ENCODE data around the gene CCL13.

Gene CCL13

DNA sequence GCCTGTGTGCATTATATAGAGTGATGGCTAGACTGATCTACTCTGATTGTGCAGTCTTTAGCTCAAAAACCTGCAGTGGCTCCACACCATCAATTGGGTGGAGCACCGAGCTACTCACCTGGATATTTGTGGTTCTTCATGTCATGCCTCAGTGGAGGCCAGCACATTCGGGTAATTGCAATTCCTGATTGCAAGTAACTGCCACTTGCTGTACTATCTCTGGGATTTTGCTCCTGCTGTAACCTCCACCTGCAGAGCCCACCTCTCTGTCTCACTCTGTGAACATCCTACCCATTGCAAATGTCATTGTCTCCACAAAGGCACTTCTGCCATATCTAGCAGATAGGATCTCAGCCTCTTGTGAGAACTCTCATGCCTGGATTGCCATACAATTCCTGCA, 8.5 kb downstream of the CCL13 start:
- DNase-seq = no peak

DNA sequence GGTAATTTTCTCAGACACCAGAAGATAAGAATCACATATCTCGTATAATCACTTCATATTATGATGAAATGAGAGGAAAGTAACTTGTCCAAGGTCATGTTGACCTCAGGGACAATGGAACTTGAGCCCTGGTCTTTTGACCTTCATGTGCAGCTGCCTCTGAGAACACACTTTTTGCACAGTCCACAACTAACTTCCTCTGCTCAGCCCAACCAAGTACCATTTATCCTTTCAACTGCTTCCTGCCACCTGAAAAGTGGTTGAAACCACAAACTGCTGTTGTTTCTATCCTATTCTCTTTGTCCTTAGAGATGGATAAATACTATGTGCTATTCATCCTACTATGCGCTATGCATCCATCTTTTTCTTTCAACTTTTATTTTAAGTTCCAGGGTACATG, 9.1 kb downstream of the CCL13 start:
- DNase-seq = no peak

DNA sequence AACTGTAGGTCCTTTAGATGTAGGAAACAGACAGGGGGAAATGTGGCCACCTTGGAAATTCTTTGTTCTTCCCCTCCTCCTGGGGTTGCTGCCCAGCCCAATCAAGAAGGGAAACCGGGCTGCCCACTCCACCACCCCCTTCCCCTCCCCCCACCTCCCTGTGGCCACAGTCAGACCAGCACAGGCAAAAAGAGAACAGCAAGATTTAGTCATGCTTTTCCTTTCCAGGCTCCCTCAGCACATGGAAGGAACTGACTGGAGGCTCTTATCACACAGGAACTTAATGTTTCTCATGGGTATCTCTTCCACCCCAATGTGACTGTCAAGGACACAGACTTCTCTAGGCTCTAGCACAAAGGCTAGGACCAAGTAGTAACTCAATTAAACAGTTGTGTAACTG, 9.7 kb downstream of the CCL13 start:
- DNase-seq = no peak

DNA sequence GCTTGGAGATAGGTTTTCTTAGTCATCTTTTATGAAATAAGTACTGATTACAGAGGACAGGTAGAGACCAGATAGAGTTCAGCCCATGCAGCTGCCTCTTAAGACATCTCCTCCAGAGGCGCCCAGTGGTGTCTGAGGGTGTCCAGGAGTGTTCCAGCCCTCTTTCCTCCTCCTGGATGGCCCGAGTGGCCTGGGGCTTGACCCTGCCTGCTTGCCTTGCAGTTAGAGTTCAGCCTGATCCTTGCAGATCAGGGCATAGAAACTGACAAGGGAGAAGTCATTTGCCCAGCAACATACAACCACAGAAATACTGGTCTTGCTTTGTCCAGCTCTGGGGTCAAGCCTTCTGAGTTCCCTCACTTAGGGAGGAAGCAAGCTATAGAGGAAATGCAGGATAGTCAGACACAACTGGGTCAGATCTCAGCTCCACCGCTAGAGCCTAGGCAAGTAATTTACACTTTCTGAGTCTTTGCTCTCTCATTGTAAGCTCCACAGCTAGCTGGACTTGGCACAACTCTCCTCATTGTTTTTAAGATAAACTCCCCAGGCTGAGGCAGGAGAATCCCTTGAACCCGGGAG, 10.3 kb downstream of the CCL13 start:
- no peak for DNase-seq

DNA sequence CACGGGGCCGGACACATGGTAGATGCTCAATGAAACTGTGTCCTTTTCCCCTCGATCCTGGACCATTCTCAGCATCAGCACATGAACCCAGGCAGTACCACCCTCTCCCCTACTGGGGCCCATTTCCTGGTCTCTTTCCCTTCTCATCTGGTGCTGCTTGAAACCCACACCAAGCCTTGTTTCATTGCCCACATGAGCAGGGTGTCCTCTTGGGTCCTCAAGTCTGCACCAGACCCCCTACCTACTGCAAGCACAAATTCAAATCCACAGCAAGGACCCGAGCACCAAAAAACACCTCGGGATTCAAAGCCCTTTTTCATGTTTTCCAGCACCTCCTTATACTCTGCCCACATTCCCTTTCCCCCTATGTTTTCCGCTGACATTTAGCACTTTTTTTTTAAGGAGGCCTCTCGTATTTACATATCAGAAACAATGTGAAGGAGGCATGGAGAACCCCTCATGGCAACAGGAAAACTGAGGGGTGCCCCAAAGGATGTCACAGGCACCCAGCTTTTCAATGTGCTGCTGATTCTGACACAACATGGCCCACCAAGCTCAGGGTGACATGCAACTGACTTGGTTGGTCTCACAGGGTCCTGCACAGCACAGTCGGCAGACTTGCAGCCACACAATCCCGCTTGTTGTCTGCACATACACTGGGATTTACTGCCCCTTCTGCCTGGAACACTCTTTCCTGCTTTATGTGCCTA, 11.4 kb downstream of the CCL13 start:
- DNase-seq = no peak

DNA sequence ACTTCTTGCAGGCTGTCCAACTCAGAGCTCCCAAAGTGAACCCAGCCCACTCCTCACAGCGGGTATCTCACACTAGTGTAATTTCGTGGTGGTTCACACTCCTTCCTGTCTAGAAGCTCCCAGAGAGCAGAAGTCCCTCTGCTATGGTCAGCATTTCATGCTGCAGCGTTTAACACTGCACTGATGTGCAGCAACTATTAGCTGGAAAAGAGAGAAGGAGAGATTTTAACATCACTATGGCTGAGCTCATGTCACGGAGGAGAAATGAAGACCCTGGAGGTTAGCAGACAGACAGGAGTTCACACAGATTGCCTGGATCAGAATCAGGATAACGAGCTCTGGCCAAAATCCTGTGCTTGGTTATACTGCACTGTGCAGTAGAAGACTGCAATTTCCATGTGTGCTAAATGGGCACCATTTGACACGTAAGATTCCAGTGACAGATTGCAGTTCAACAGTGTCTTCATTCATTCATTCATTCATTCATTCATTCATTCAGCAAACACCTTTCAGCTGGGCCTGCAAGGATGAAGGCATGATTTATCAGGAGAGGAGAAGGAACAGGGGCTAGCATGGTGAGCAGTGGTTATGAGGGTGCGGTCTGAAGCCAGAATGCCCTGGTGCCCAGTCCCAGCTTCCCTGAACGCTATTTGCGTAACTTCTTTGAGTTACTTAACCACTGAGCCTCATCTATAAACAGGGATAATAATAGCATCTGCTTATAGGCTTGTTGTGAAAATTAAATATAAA, 12.1 kb downstream of the CCL13 start:
- no peak for DNase-seq

DNA sequence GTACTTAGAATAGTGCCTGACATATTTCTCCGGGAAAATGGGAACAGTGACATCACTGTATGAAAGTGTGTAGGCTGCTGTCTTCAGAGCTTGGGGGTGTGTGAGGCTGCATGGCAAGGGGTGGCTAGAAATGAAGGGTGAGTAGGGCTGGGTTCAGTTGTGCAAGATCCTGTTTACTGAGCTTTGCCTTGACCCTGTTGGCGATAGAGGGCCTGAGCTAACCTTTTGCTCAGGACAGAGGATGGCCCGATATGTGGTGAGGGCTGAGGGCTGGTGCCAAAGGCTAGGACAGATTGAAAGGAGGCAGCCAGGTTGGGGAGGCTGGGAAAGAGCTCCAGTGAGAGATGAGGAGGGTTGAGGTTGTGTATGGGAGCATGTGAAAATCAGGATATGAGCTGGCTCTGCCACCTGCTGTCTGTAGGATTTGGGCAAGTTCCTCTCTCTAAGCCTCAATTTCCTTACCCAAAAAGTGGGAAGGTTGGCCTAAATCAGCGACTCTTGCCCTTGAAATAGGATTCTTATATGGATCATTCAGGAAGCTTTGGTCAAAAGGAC, 12.7 kb downstream of the CCL13 start:
- DNase-seq = no peak

DNA sequence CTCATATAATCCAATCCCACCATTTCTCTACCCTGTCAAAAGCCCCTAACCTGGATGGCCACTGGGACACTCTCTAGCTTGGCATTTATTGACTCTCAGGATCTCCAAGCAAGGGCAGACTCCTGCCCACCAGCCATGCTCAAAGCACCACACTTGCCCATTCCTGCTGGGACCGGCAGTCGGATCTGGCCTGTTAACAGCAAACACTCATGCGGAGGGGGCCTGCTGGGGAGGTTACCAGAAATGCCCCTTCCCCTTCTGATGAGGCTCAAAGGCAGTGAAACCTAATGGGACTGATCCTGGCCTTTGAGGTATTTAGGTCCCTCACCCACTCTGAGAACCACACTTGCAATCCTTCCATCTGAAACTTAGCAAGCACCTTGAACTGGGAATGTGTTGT, 13.3 kb downstream of the CCL13 start:
- peak; percentile 40 for DNase-seq

DNA sequence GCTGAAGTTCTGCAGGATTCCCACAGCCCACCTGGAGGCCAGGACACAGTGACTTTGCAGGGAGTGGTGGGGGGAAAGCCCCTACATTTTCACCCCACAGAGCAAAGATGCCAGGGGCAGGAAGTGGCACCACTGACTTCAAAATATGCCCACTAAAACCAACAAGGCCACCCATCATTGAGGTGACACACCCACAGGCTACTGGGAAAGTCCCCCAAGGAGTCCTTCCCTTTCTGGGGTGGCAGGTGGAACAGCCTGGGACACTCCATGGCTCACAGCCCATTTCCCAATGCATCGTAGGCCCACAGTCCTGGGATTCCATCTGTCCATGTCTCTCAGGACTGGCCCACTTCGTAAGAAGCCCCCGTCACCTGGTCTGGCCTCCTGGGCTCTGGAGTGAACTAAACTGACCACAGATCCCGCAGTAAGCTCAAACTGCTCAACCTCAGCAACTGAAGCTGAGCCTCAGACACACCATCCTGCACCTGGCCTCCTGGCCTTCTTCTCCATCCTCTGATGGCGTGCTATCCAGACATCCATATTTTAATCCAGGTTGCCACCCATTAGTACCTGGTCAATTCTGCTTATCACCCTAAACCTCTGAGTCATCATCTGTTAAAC, 14.2 kb downstream of the CCL13 start:
- no peak for DNase-seq

DNA sequence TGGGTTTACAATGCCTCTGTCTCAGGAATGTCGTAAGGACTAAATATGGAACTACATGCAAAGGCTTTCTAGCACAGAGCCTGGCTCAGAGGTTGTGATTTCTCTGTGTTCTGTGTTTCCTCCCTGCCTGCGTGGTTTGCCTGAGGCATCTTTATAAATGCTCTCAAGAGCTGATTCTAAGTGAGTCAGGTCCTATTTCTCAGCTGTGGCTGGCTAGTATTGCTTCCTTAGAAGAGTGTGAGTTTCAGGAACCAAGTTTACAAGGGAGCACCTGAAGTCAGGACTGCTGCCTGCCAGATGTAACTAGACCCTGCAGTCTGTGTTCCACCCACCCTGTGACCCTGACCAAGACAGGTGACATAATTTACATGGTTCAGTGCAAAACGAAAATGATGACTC, 14.7 kb downstream of the CCL13 start:
- no peak for DNase-seq

DNA sequence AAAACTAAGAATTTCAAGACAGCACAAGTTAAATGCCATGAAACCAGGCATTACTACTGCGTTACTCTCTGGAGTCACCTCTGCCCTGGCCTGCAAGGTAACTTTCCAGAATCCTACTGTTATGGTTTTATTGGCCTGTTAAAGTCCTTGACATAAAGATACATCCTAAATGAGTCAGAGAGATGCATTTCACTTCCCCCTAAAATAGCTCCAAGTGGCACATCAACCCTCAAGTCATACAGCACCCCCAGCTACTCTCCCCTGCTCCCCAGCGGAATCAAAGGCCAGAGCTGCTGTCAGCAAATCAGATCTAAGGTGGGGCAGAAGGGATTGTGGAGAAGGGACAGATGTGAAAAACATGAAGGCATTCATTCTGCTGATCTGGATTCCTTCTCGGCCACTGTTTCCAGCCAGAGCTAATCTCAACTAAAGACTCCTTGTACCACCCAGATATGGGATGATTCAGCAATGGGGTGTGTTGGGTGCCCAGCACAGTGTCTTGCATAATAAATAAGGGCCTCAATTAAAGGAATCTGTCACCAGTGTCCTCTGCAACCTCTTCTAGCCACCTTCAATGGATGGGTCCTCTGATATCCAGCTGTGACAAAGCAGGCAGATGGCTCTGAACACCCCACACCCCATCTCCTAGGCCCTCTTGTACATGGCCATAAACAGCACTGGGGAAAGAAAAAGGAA, 15.3 kb downstream of the CCL13 start:
- no peak for DNase-seq

DNA sequence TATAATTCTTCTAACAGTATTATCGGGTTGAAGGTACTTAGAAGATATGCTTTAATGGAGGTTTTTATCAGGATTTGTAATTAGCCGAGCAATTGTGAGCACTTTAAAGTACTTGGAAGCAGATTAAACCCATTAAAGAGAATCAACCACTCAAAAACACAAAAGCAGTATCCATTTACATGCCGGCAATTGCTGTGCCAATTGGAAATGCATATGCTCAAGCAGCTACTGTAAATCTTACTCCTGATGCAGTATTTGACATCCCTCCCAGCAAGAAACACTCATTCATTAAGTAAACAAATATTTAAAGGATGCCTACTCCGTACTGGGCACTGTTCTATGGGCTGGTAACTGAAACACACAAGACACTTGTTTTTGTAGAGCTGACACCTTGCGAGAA, 18.2 kb downstream of the CCL13 start:
- DNase-seq = no peak

DNA sequence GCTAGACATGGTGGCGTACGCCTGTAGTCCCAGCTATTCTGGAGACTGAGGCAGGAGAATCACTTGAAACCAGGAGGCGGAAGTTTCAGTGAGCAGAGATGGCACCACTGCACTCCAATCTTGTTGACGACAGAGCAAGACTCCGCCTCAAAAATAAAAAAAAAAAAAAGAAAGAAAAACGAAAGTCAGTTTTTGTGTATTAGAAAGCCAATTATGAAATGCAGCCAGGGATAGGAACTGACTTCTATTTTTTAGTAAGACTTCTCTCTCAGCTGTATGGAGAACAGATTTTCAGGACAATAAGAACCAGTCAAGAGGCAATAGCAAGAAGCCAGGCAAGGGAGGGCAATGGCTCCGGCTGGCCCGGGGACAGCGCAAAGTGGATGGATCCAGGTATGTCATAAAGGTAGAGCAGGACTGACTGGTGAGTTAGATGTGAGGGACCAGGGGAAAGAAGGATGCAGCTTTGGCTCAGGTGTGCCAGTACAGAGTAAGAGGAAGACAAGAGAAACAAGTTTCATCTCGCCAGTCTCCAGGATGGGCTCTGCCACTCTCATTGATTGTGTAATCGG, 19.2 kb downstream of the CCL13 start:
- DNase-seq = peak; percentile 41

DNA sequence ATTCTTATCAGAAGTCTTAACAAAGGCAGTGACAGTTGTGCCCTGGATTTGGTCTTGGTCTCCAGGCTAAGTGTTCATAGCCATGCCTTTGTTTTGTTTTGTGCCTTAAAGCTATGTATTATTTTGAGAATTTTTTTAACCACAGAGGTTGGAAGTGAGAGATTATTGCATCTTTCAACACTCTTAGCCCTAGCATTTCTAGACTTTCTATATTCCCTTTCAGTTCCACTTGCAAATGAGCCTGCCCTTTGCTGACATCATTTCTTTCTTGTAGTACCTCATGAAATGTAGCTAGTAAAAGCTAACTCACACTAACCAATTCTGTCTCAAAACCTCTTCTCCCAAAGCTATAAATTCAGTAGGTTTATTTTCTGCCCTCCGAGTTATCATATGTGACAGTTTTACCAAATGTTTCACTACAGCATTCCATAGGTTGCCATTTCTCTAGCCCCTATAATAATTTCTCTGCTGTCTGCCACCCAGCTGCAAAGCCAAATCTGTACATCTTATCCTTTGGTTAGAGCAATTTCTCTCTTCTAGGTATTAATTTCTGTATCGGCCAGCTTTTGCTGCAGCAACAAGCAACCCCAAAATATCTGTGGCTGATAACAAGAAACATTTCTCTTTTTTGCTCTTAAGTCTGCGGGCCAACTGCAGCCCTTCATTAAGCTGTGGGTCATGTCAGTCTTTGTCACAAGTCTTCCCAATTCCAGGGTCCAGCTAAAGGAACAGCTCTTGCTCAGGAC, 21.0 kb downstream of the CCL13 start:
- DNase-seq = no peak

DNA sequence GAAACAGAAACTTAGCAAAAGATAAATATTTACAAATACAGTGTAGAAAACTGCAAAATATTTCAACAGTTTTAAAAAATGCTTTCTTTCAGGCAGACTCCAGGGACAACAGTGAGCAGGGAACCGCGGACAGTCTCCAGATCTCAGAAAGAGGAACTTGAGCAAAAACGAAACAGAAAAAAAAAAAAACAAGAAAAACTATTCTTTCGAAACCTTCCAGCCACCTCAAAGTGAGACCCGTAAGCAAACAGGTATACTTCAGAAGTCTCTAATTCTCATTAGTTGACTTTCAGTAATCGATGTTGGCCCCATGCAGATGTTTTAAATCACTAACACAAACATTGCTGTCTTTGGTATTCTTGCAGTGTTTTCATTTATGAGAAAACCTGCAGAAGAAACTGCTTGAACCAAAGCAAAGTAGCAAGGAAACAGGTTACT, 22.4 kb downstream of the CCL13 start:
- DNase-seq = peak; percentile 35

DNA sequence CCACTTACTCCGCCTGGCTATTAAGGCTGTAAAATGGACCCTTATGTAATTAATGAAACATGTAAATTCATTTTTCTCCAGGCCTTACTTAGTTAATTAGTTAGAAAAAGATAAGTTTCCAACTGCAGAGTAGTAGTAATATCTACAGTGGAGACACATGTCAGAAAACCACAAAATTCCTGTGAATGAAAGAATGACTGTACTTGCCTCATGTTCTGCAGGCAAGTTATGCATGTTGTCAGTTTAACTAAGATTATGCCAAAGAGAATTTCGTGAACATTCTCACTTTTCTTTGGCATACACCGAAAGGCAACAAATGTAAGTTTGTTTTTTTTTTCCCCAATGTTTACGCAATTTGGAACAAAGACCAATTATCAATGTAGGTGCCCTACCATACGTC, 23.6 kb downstream of the CCL13 start:
- DNase-seq = no peak

DNA sequence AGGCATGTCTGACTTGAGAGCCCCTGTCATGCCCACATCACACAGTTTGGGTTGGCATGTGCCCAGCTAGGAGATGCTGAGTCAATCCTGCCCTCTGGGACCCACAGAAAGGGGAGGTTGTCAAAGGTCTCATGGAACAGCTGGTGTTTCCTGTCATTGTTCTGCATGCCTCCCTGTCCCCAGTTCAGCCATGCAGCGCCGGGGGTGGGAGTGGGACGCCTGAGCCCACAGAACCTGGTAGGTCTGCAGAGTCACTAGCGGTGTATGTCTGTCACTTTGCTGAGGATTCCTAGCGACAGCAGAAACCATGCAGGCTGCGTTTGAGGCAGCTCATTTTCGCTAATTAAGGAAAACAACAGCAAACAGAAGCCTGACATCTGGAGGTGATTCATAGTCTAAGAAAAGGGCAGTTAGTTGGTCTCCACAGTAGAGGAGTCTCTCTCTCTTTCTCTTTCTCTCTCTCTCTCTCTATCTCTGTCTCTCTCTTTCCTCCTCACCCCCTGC, 26.4 kb downstream of the CCL13 start:
- DNase-seq = peak; percentile 64

DNA sequence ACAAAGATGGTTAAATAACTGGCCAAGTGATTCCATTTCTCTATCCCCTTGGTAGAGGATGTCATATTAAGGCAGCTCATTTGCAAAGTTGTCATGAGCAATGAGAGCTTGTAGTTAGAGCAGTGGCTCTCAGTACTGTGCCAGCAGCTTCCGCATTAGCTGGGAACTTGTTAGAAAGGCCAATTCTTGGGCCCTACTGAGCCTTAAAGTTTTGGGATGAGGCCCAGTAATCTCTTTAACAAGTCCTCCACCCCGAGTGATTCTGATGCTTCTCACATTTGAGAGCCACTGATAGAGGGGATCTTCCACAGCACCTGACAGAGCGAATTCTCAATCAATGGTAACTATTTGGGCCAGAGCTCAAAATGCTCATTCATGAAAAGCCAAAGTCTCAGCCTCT, 26.9 kb downstream of the CCL13 start:
- DNase-seq = no peak

DNA sequence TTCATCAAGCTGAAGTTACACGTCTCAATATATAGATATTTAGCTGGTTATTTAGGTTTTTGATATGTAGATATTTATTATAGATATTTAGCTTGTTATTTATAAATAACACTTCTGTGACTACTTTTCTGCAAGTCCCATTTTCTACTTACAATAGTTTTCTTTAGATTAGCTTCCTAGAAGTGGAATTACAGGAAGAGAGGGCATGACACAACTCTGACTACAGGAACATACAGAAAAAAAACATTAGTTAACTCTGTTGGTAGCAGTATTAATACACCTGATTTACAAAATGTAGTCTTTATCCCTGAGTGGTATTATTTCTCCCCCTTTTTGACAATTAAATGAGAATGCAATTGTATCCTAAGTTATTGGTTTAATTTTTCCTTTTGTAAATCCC, 28.0 kb downstream of the CCL13 start:
- DNase-seq = no peak

DNA sequence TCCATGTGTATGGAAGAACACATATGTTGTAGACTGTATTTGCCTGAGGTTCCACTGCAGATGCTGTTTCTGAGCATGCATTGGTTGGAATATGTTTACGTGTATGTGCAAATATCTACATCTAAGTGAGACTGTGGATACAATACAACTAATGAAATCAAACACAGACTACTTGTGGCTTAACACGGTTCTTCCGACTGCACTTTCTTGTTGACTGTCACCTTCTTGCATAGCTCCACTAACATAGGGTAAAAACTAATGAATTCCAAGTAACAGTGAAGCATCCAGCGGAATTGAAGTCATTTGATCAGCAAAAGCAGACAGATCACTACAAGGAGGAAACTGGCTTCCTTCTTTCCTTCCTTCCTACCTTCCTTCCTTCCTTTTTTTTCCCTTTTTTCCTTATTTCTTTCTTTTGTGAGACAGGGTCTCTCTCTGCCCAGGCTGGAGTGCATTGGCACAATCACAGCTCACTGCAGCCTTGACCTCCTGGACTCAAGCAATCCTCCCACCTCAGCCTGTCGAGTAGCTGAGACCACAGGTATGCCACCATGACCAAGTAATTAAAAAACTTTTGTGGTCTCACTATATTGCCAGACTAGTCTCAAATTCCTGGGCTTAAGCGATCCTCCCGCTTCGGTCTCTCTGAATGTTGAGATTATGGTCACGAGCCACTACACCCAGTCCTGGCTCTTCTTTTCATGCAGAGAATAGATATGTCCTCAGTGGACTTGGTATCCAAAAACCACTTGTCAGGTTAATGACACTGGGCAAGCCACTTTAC, 28.7 kb downstream of the CCL13 start:
- DNase-seq = no peak

DNA sequence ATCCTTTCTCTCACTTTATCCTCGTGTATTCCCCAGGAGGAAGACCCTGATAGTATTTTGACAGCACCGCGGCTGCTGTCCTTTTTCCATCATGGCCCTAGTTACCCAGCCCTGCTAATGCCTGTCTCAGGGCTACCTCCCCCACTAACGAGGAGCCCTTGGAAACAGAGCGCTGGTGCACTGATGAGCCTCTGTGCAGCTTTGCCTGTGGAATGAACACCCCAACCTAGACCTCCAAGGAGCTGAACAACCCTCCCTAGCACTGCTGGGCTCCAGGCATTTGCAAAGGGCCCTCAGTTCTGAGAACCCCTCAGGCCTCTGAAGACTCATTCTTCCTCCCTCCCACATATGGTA, 30.0 kb downstream of the CCL13 start:
- DNase-seq = no peak
